Measurements from ENCODE around the gene RAB6B. TPM values are rescaled to one million over a fixed set of nuclear protein-coding genes. Genes with fewer than 3 reads are reported as not detected.

RAB6B gene
- total and polyA plus RNA-seq, 2 experiments from 2014 or later: 1.2 to 3.9 TPM

GRCh38 chr3:133882986-133883586, 12.6 kb downstream of the RAB6B start (continued):
- no peak for TF ChIP-seq ZNF462 (CRISPR knock-in tag; IDR thresholded peaks at IDR 0.05)
- no peak for TF ChIP-seq NANOG (IDR thresholded peaks at IDR 0.05; ENCODE audit: borderline replicate concordance)
- no peak for TF ChIP-seq EZH2phosphoT487 (IDR thresholded peaks at IDR 0.05; ENCODE audit: unreplicated experiment)

- H3K27me3 ChIP-seq (ENCODE audit: insufficient read depth): no peaks in the 10 kb centered on the region
- Mint-ChIP-seq H3K27me3 (ENCODE audit: insufficient read depth, low read depth, poor library complexity) (peaks cover 2% of the 10 kb centered on the region), H3K27ac (no peak overlapping the region; the same call in 1 of the 2 replicates), H3K36me3 (ENCODE audit: low read depth) (peaks cover 5% of the 10 kb centered on the region; the same call in 1 of the 3 replicates), H3K4me3 (no peak overlapping the region), H3K4me1 (no peaks in the 10 kb centered on the region), H3K9me3 (peaks cover 2% of the 10 kb centered on the region; the same call in 1 of the 3 replicates)
- no peaks in the 10 kb centered on the region for H3K36me3 ChIP-seq (ENCODE audit: insufficient read depth)
- no peak overlapping the region for H3K4me3 ChIP-seq
- ATAC-seq (no peak), DNase-seq (ENCODE audit: low spot score) (no peak)
- H3K9me2 ChIP-seq (ENCODE audit: insufficient read depth): no peaks in the 10 kb centered on the region
- H4K20me1 ChIP-seq (replicated peaks; ENCODE audit: insufficient read depth): no peaks in the 10 kb centered on the region
- no peaks in the 10 kb centered on the region for H3F3A ChIP-seq (replicated peaks; ENCODE audit: low read depth)
- H3K4me2 ChIP-seq: no peak overlapping the region
- H2AFZ ChIP-seq: no peak overlapping the region
- H3K4me1 ChIP-seq (ENCODE audit: insufficient read depth): 0 out of 2 replicates have a peak, but pooled peaks cover 2% of the 10 kb centered on the region
- no peaks in the 10 kb centered on the region for H3K79me2 ChIP-seq (replicated peaks; ENCODE audit: insufficient read depth)
- no peak overlapping the region for H3K27ac ChIP-seq (ENCODE audit: low read depth)
- no peak for TF ChIP-seq NANOG (IDR thresholded peaks at IDR 0.05; ENCODE audit: borderline replicate concordance)
- no peak for TF ChIP-seq EZH2phosphoT487 (IDR thresholded peaks at IDR 0.05; ENCODE audit: unreplicated experiment)
- no peak for TF ChIP-seq JUNB (IDR thresholded peaks at IDR 0.05; ENCODE audit: unreplicated experiment)
- no peak for TF ChIP-seq POLR2AphosphoS5 (IDR thresholded peaks at IDR 0.05; ENCODE audit: low read depth)
- no peak for TF ChIP-seq ZNF331 (CRISPR knock-in tag; IDR thresholded peaks at IDR 0.05; ENCODE audit: low read depth)
- TF ChIP-seq ZNF462 (CRISPR knock-in tag; IDR thresholded peaks at IDR 0.05): no peak
- TF ChIP-seq STAT1 (IDR thresholded peaks at IDR 0.05; ENCODE audit: unreplicated experiment): no peak
Observed at GRCh38 chr3:133881939-133882825, 13.5 kb downstream of the RAB6B start.
